GM18502 (cell line): Measurements from ENCODE around the gene INKA1.
"Not testable (repeated sequence)": the region's sequence is repeated elsewhere in the genome, so short reads cannot be mapped to it uniquely, and the experiment has no call there.

Experiments
- ATAC-seq: cut with Tn5 transposase; IDR thresholded peaks from one replicate; pipeline ENCODE4 v1.9.1; 2021; ENCODE audit warnings: mild to moderate bottlenecking; ENCODE audit not compliant: unreplicated experiment, poor library complexity

The INKA1 gene

GRCh38 chr3:49805897-49806701 is 3.0 kb downstream of the INKA1 start:
- no peak for ATAC-seq

- ATAC-seq: no peak
Measured at GRCh38 chr3:49806850-49807249, 3.8 kb downstream of the INKA1 start.

GRCh38 chr3:49807431-49808114 is 4.5 kb downstream of the INKA1 start:
- ATAC-seq: no peak

- ATAC-seq: no peak
Measured at GRCh38 chr3:49812916-49813496, 9.9 kb downstream of the INKA1 start.

GRCh38 chr3:49813497-49814174 is 10.6 kb downstream of the INKA1 start, which contains the start of gene UBA7:
UBA7 (minus strand) TSS chr3:49813953; CDS start chr3:49813787, 166 bp downstream.
- ATAC-seq: peak; percentile 60

GRCh38 chr3:49823131-49823530 is 20.1 kb downstream of the INKA1 start:
- not testable (repeated sequence) for ATAC-seq

- ATAC-seq: no peak
Measured at GRCh38 chr3:49826016-49826415, 23.0 kb downstream of the INKA1 start.

- no peak for ATAC-seq
Measured at GRCh38 chr3:49831341-49831740, 28.3 kb downstream of the INKA1 start.

- no peak for ATAC-seq
Measured at GRCh38 chr3:49839193-49839809, 36.2 kb downstream of the INKA1 start.

GRCh38 chr3:49840388-49840787 is 37.3 kb downstream of the INKA1 start:
- no peak for ATAC-seq

- ATAC-seq: no peak
Measured at GRCh38 chr3:49841126-49841696, 38.1 kb downstream of the INKA1 start.

- no peak for ATAC-seq
Measured at GRCh38 chr3:49841806-49842205, 38.7 kb downstream of the INKA1 start.

GRCh38 chr3:49842843-49843517 is 39.9 kb downstream of the INKA1 start:
- no peak for ATAC-seq

- no peak for ATAC-seq
Measured at GRCh38 chr3:49844464-49845183, 41.6 kb downstream of the INKA1 start.

GRCh38 chr3:49845694-49846093 is 42.6 kb downstream of the INKA1 start:
- ATAC-seq: no peak
